Measurements from ENCODE around the gene TST.
"Not testable (repeated sequence)": the region's sequence is repeated elsewhere in the genome, so short reads cannot be mapped to it uniquely, and the experiment has no call there.

Gene TST

GRCh38 chr22:37014415-37014806 lies 4.8 kb downstream of the TST start:
- DNase-seq (ENCODE audit: low read depth), result no peak

- no peak for DNase-seq (ENCODE audit: low read depth)
These were observed 6.3 kb downstream of the TST start for GRCh38 chr22:37012956-37013355.

GRCh38 chr22:37012262-37012904 lies 6.9 kb downstream of the TST start:
- DNase-seq (ENCODE audit: low read depth), result no peak

- DNase-seq (ENCODE audit: low read depth), result no peak
These were observed 7.8 kb downstream of the TST start for GRCh38 chr22:37011472-37011871.

- DNase-seq (ENCODE audit: low read depth), result no peak
These were observed 8.3 kb downstream of the TST start for GRCh38 chr22:37010976-37011375.

- no peak for DNase-seq (ENCODE audit: low read depth)
These were observed 9.1 kb downstream of the TST start for GRCh38 chr22:37010174-37010573.

- no peak for DNase-seq (ENCODE audit: low read depth)
These were observed 9.8 kb downstream of the TST start for GRCh38 chr22:37009490-37009889.

GRCh38 chr22:37008365-37008764 lies 10.9 kb downstream of the TST start:
- DNase-seq (ENCODE audit: low read depth), result no peak

- no peak for DNase-seq (ENCODE audit: low read depth)
These were observed 11.6 kb downstream of the TST start for GRCh38 chr22:37007651-37008050.

GRCh38 chr22:37002633-37003032 lies 16.6 kb downstream of the TST start:
- no peak for DNase-seq (ENCODE audit: low read depth)

GRCh38 chr22:37001826-37002225 lies 17.4 kb downstream of the TST start:
- no peak for DNase-seq (ENCODE audit: low read depth)

- no peak for DNase-seq (ENCODE audit: low read depth)
These were observed 18.3 kb downstream of the TST start for GRCh38 chr22:37000676-37001534.

GRCh38 chr22:36999463-36999862 lies 19.8 kb downstream of the TST start:
- no peak for DNase-seq (ENCODE audit: low read depth)

- no peak for DNase-seq (ENCODE audit: low read depth)
These were observed 20.5 kb downstream of the TST start for GRCh38 chr22:36998620-36999351.

GRCh38 chr22:36997746-36998145 lies 21.5 kb downstream of the TST start:
- DNase-seq (ENCODE audit: low read depth), result no peak

GRCh38 chr22:36991206-36991605 lies 28.0 kb downstream of the TST start:
- DNase-seq (ENCODE audit: low read depth), result no peak

- no peak for DNase-seq (ENCODE audit: low read depth)
These were observed 28.8 kb downstream of the TST start for GRCh38 chr22:36990457-36990856.

GRCh38 chr22:36989012-36989411 lies 30.2 kb downstream of the TST start:
- not testable (repeated sequence) for DNase-seq (ENCODE audit: low read depth)

- DNase-seq (ENCODE audit: low read depth), result no peak
These were observed 31.0 kb downstream of the TST start for GRCh38 chr22:36988075-36988832.

GRCh38 chr22:36986242-36986821 lies 32.9 kb downstream of the TST start:
- no peak for DNase-seq (ENCODE audit: low read depth)

- no peak for DNase-seq (ENCODE audit: low read depth)
These were observed 33.9 kb downstream of the TST start for GRCh38 chr22:36985211-36985889.

All from stimulated activated CD8-positive, alpha-beta memory T cell treated with anti-CD3 and anti-CD28 coated beads, Interleukin-15, amount 100 ng/mL, for 1 hour (primary cell).